Measurements from ENCODE around the gene NINL. TPM values are rescaled to one million over a fixed set of nuclear protein-coding genes. Genes with fewer than 3 reads are reported as not detected.
"Not testable (repeated sequence)": the region's sequence is repeated elsewhere in the genome, so short reads cannot be mapped to it uniquely, and the experiment has no call there.

NINL gene
- 1 to 10 TPM; 2.2 to 2.5 TPM for total RNA-seq

DNA sequence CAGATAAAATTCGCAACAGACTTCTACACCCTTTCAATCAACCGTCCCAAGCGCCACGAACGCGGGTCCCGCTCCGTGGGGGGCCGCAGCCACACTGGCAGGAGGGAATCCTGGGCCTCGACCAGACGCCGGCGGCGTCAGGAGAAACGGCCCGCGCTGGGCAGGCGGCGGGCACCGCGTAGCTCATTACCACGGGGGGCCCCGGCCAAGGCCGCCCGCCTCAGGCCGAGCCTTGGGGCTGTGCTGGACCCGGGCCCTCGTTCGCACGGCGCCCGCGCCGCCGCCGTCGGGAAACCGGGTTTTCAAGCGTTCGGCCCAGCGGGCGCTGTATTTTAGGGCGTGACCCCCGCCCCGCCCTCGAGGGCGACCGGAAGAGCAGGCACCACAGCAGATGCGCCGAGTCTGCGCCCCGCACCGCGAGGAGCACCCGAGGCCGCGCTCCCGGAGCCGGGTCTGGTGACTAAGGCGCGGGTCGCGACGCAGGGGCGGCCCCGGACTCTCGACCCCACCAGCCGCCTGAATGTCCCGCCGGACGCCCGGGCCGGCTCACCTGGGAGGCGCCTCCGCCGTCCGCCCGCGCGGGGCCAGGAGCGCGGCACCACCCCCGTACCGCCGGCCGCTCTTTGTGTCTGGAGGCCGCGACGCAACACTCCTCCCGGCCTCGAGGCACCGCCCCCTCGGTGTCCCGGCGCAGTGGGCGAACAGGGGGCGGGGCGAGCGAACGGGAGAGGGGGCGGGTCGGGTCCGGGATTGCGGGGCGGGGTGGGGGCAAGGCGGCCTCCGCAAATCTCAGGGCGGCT, at the start of gene NINL:
TSS of gene NINL (minus strand) at position 627 of the 800 bp plus-strand sequence. CDS start 58,944 bp downstream, outside the sequence.
- Mint-ChIP-seq H3K9me3 (peaks cover 1% of the 10 kb centered on the region), H3K36me3 (peaks cover 4% of the 10 kb centered on the region), H3K27me3 (peaks cover 9% of the 10 kb centered on the region), H3K4me1 (peaks cover 6% of the 10 kb centered on the region), H3K27ac (peak within 1 kb of the TSS; percentile 57), H3K4me3 (peak within 1 kb of the TSS; percentile 82)
- POLR2A ChIA-PET, result no interaction called here
- ATAC-seq (ENCODE audit: low read depth), result peak; percentile 90
- DNase-seq, result peak; percentile 76

DNA sequence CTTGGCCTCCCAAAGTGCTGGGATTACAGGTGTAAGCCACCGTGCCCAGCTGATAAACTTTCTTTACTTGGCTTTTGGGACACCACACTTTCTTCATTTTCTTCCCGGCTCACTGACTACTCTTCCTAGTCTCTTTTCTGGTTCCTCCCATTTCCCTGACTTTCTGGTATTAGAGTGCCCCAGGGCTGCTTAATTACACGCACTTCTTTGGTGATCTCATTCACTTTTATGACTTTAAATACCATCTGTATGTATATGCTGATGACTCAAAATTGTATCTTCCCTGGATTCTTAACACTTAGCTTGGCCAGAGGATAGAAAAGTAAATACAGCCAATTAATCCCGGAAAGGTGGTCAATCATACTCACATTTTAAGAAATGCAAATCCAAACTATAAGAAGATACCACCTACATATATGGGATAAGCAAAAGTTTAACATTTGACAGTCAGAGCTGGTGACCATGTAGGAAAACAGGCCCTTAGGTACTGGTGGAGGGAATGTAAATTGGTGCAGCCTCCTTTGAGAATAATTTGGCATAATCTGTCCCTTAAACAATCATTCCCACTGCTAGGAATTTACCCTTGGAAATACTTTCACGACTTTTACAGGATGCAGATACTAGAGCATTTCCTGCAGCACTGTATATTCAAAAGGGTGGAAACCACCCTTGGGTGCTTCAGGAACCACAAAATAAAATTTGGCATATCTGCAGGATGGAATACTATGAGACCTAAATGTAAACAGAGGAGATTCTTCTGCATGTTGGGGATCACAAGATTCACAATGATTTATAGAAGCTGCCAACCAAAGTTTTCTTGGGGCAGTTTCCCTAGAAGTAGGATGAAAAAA, 47.8 kb upstream of the NINL start:
- POLR2A ChIA-PET, result no interaction called here
- Mint-ChIP-seq H3K4me3 (no peak overlapping the region), H3K36me3 (peaks cover 47% of the 10 kb centered on the region), H3K27me3 (no peaks in the 10 kb centered on the region), H3K9me3 (peaks cover 33% of the 10 kb centered on the region), H3K27ac (no peak overlapping the region), H3K4me1 (no peaks in the 10 kb centered on the region)
- DNase-seq (no peak), ATAC-seq (ENCODE audit: low read depth) (no peak)

DNA sequence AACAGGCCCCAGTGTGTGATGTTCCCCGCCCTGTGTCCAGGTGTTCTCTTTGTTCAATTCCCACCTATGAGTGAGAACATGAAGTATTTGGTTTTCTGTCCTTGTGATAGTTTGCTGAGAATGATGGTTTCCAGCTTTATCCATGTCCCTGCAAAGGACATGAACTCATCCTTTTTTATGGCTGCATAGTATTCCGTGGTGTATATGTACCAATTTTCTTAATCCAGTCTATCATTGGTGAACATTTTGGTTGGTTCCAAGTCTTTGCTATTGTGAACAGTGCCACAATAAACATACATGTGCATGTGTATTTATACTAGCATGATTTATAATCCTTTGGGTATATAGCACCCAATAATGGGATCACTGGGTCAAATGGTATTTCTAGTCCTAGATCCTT, 45.3 kb upstream of the NINL start:
- ATAC-seq (ENCODE audit: low read depth); H3K4me3 Mint-ChIP-seq; H3K4me1 Mint-ChIP-seq; DNase-seq; H3K27me3 Mint-ChIP-seq; POLR2A ChIA-PET; H3K27ac Mint-ChIP-seq: not testable (repeated sequence)
- Mint-ChIP-seq H3K9me3 (peaks cover 29% of the 10 kb centered on the region), H3K36me3 (peaks cover 35% of the 10 kb centered on the region)

DNA sequence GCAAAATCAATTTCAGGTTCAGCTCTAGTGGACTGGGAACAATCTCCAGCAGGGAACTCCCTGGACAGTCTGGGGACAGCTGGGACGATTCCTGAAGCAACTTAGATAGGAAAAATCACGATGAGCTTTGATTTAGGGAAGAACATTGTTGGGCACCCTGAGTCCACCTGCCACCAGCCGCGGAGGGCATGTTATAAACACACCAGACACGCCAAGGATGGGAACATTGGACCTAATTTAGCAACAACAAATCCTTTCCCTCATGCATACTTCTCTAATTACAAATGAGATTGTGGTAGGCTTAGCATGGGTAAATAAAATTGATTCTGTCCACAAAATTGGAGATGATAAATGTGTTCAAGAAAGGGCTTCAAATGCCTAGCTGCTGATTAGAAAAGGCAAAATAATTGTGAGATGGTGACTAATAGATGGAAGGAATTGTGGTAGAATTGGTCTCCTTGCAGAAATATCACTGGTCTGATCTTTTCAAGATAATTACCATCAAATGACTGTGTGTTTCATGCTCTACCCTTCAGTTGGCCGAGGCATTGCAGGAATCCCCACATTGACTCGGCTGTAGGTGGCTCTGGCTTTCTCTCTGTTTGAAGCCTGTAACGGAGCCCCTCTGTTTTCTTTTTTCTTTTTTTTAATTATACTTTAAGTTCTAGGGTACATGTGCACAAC, 44.6 kb upstream of the NINL start:
- H3K4me3 Mint-ChIP-seq, result no peak overlapping the region
- DNase-seq (no peak), ATAC-seq (ENCODE audit: low read depth) (no peak)
- H3K27ac Mint-ChIP-seq, result no peak overlapping the region
- H3K27me3 Mint-ChIP-seq, result no peaks in the 10 kb centered on the region
- peaks cover 29% of the 10 kb centered on the region for H3K36me3 Mint-ChIP-seq
- no peaks in the 10 kb centered on the region for H3K4me1 Mint-ChIP-seq
- H3K9me3 Mint-ChIP-seq, result peaks cover 27% of the 10 kb centered on the region
- POLR2A ChIA-PET, result no interaction called here

DNA sequence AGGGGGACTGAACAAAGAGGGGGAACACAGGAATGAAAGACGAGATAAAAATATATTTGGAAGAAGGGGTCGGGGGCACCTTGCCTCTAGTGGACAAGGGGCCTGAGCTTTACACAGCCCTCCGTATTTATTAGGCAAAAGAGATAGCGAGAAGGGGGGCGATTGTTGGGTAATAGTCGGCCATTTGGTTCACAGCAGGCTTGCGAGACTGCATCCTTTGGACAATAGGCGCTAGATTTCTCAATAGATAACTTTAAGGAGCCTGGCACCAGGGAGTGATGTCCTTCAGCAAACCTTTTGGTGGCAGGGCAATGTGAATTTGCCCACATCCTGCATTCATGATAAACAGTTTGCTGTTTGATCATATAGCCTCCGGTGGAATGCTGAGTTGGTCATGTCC, 41.4 kb upstream of the NINL start:
- Mint-ChIP-seq H3K9me3 (peaks cover 21% of the 10 kb centered on the region), H3K4me3 (no peak overlapping the region), H3K27me3 (no peaks in the 10 kb centered on the region), H3K27ac (no peak overlapping the region), H3K36me3 (peaks cover 12% of the 10 kb centered on the region), H3K4me1 (peaks cover 18% of the 10 kb centered on the region)
- POLR2A ChIA-PET, result no interaction called here
- no peak for DNase-seq
- ATAC-seq (ENCODE audit: low read depth), result no peak

DNA sequence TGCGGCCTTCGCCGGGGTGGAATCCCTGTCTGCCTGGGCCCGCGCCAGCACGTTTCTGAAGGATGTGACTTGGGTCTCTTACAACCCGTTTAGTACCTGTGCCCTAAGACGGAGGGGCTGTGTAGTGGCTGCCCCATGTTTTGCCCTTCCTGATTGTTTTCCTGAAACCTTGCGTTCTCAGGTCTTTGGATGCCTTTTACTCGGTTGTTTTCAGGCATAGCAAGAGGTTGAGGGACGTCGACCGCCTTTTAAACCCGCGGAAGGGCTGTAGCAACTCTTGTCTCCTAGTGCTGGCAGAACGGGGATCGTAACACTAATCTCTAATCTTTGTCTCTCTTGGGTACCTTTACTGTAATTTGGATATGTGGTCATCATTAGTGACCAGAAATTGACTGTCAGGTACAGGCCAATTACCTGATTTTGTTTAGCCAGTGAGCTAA, 39.2 kb upstream of the NINL start:
- Mint-ChIP-seq H3K27ac (peak overlapping the region; percentile 96), H3K4me3 (peak overlapping the region; percentile 93)

DNA sequence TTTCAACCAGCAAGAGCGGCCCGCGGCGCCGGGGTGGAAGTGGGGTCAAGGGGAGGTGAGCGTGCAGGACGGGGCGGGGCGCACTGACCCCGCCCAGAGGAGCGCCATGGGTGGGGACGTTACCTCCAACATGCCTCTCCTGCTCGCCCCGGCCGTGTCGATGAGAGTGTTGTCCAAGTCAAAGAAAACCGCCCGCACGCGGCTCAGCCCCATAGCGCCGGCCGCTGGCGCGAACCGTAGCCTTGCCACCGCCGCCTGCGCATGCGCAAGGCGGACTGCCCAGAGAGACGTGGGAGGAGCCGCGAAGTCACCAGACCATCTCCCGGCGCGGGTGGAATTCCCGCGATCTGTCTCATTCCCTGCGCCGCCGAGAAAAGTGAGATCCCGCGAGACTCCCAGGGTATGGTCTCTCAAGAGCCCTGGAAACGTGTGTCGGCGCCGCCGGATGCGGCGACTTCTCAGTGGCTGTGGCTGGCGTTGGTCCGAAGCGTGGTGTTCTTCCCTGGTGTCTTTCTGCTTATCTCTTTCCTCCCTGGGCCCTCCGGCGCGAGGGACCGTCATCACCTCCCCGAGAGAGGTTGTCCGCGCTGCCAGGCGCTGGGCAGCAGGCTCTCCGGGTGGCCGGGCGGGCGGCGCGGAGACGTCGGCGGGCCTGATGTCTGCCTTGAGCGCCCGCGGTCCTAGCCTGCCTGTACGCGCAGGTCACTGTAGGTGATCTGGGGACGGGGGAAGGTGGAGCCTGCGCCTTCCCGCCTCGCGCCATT, 38.6 kb upstream of the NINL start, which contains the start of gene NANP:
TSS of gene NANP (minus strand) at position 279 of the 764 bp plus-strand sequence. CDS start at position 213, 66 bp downstream.
- H3K36me3 Mint-ChIP-seq, result peaks cover 16% of the 10 kb centered on the region
- POLR2A ChIA-PET, result no interaction called here
- DNase-seq, result peak; percentile 89

More for the DNA sequence above, 39.2 kb upstream of the NINL start:
- POLR2A ChIA-PET, result no interaction called here
- peaks cover 16% of the 10 kb centered on the region for H3K36me3 Mint-ChIP-seq
- H3K4me1 Mint-ChIP-seq, result peaks cover 23% of the 10 kb centered on the region
- no peak for ATAC-seq (ENCODE audit: low read depth)
- no peaks in the 10 kb centered on the region for H3K27me3 Mint-ChIP-seq
- no peak for DNase-seq
- peaks cover 13% of the 10 kb centered on the region for H3K9me3 Mint-ChIP-seq

DNA sequence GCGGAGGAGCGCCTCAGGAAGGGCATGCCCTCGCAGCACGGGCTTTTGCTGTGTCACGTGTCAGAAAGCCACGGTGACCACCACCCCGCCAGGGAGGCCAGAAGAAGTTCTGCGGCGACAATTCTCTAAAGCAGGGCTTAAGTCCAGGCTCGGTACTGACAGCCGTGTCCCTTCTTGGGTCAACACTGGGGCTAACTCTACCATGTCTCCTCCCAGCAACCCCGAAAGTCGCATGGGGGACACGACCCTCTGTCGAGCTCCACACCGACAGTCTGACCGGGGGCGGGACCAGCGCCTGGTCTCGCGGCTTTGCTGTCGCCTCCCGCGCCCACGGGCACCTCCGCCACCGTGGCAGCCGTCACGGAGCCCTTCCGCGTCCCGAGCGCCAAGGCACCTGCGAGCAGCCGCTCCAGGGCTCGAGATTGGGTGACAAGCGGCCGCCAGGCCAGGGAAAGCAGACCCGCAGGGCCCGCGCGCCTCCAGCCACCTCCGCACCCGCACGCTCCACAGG, 37.9 kb upstream of the NINL start:
- POLR2A ChIA-PET, result no interaction called here
- Mint-ChIP-seq H3K27ac (peak overlapping the region; percentile 96), H3K4me1 (peaks cover 25% of the 10 kb centered on the region), H3K27me3 (no peaks in the 10 kb centered on the region), H3K4me3 (peak overlapping the region; percentile 93), H3K9me3 (peaks cover 10% of the 10 kb centered on the region), H3K36me3 (peaks cover 15% of the 10 kb centered on the region)
- DNase-seq, result no peak
- no peak for ATAC-seq (ENCODE audit: low read depth)

More for the DNA sequence above, 38.6 kb upstream of the NINL start, which contains the start of gene NANP:
- no peaks in the 10 kb centered on the region for H3K27me3 Mint-ChIP-seq
- H3K4me3 Mint-ChIP-seq, result peak within 1 kb of the TSS; percentile 93
- peaks cover 13% of the 10 kb centered on the region for H3K9me3 Mint-ChIP-seq
- H3K4me1 Mint-ChIP-seq, result peaks cover 25% of the 10 kb centered on the region
- ATAC-seq (ENCODE audit: low read depth), result peak; percentile 85
- peak within 1 kb of the TSS; percentile 96 for H3K27ac Mint-ChIP-seq

DNA sequence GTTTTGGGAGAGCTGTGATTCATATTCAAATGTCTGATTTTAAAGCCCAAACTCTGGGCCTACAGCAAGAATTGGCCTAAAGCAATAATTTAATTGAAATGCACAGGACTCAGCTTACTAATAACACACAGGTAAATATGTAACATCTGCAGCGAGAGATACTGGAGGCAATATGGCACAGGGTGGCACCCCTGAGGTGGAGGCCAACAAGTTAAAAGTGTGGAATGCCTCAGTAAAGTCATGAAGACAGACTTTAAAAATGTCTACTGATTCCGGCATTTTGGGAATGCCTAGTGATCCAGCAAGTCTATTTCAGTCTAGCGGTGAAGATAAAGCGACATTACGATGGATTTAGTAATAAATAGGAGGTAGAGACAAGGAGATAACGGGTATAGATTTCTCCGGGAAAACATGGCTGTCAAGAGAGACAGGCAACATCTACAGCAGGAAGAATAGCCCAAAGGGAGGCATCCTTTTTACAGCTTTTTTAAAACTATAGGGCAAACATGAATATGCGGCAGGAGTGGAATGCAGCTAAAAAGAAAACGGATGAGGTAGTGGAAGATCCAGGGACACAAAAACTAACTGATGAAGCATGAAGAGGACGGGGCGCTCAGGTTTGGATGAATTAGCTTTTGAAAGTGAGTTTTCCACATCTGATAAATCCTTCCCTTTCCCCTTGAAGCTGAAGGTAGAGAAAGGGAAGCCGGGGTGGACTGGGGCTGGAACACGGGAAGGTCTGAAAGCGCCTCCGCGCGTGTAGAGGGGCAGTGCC, 37.3 kb upstream of the NINL start:
- DNase-seq (no peak), ATAC-seq (ENCODE audit: low read depth) (no peak)
- peaks cover 30% of the 10 kb centered on the region for H3K4me1 Mint-ChIP-seq
- POLR2A ChIA-PET, result no interaction called here
- H3K27ac Mint-ChIP-seq, result peak overlapping the region; percentile 96
- no peaks in the 10 kb centered on the region for H3K27me3 Mint-ChIP-seq
- peak overlapping the region; percentile 93 for H3K4me3 Mint-ChIP-seq
- H3K36me3 Mint-ChIP-seq, result peaks cover 10% of the 10 kb centered on the region
- peaks cover 7% of the 10 kb centered on the region for H3K9me3 Mint-ChIP-seq

DNA sequence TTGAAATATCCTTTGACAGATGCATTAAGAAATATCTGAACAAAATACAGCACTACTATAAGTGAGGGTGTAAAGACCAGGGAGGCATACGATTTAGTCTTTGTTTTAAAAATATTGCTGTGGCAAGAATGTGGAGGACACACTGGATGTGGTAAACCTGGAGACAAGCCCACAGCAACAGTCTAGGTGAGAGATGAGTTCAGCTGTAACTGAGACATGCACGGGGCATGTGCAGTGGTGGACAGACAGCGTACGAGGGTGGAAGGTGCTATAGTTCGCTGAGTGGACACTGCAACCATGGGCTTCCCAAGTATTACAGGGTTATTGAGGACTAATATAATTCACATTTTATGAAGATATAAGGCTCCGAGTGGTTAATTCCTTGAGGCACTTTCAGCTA, 36.7 kb upstream of the NINL start:
- DNase-seq (no peak), ATAC-seq (ENCODE audit: low read depth) (no peak)
- peaks cover 10% of the 10 kb centered on the region for H3K36me3 Mint-ChIP-seq
- peaks cover 7% of the 10 kb centered on the region for H3K9me3 Mint-ChIP-seq
- peaks cover 30% of the 10 kb centered on the region for H3K4me1 Mint-ChIP-seq
- H3K4me3 Mint-ChIP-seq, result peak overlapping the region; percentile 93
- no peak overlapping the region for H3K27ac Mint-ChIP-seq
- POLR2A ChIA-PET, result no interaction called here
- no peaks in the 10 kb centered on the region for H3K27me3 Mint-ChIP-seq

DNA sequence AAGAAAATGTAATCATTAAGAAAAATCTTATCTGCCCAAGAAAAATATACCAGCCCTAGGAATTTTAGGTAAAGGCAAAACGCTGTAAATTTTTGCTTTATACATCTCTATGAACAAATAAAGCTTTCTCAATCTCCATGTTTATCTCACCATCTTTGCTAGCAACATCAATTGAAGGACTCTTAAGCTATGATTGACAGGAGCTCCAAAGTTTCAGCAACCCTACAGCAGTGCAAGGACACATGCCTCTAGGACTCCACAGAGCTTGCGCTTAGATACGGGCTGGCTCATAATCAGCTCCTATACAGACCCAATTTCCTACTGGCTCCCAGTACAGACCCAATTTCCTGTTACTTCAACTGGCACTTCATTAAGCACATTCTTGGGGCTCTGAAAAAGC, 34.2 kb upstream of the NINL start:
- ATAC-seq (ENCODE audit: low read depth), result no peak
- Mint-ChIP-seq H3K9me3 (no peaks in the 10 kb centered on the region), H3K36me3 (peaks cover 14% of the 10 kb centered on the region), H3K27ac (no peak overlapping the region), H3K4me3 (no peak overlapping the region), H3K4me1 (peaks cover 28% of the 10 kb centered on the region), H3K27me3 (no peaks in the 10 kb centered on the region)
- POLR2A ChIA-PET, result interaction anchor here (0.7 kb wide), 1 partner anchor 49 kb away, joined by 3 read pairs; no protein-coding TSS in a partner anchor
- no peak for DNase-seq

DNA sequence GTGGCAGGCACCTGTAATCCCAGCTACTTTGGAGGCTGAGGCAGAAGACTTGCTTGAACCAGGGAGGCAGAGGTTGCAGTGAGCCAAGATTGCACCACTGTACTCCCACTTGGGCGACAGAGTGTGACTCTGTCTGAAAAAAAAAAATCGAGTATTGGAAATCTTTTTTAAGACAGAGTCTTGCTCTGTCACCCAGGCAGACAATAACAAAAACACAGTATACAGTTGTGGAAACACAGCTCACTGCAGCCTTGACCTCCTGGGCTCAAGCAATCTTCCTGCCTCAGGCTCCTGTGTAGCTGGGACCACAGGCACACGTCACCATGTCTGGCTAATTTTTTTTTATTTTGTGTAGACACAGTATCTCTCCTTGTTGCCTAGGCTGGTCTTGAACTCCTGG, 23.4 kb upstream of the NINL start:
- Mint-ChIP-seq H3K36me3 (peaks cover 9% of the 10 kb centered on the region), H3K27me3 (no peaks in the 10 kb centered on the region), H3K9me3 (no peaks in the 10 kb centered on the region), H3K27ac (no peak overlapping the region), H3K4me1 (peaks cover 1% of the 10 kb centered on the region), H3K4me3 (no peak overlapping the region)
- ATAC-seq (ENCODE audit: low read depth) (no peak), DNase-seq (no peak)
- POLR2A ChIA-PET, result no interaction called here
